Activated T-cell treated with anti-CD3 and anti-CD28 coated beads, Interleukin-2, amount 50 U/mL, for 24 hours (primary cell): ENCODE measurements around the gene TMEM175.
A peak's percentile ranks its signal among the peaks of the same experiment; 100 is the strongest.
"Not testable (repeated sequence)": the region's sequence is repeated elsewhere in the genome, so short reads cannot be mapped to it uniquely, and the experiment has no call there.

Source experiments
- DNase-seq: peaks from one replicate; pipeline ENCODE4 v3.0.0-alpha.2; 2020
- H3K27ac Mint-ChIP-seq: 2 replicates; pipeline ENCODE4 v1.8.0; 2020; ENCODE audit warnings: mild to moderate bottlenecking, mixed read lengths
- H3K27me3 Mint-ChIP-seq: 2 replicates; pipeline ENCODE4 v1.8.0; 2020; ENCODE audit warnings: mixed read lengths
- H3K36me3 Mint-ChIP-seq: 2 replicates; pipeline ENCODE4 v1.8.0; 2020; ENCODE audit warnings: low read depth, mixed read lengths
- H3K4me1 Mint-ChIP-seq: 2 replicates; pipeline ENCODE4 v1.8.0; 2020; ENCODE audit warnings: low read depth, mixed read lengths
- H3K4me3 Mint-ChIP-seq: 2 replicates; pipeline ENCODE4 v1.8.0; 2020; ENCODE audit warnings: mild to moderate bottlenecking, moderate library complexity, mixed read lengths
- H3K9me3 Mint-ChIP-seq: 2 replicates; pipeline ENCODE4 v1.8.0; 2020; ENCODE audit warnings: mixed read lengths

Gene TMEM175

DNA sequence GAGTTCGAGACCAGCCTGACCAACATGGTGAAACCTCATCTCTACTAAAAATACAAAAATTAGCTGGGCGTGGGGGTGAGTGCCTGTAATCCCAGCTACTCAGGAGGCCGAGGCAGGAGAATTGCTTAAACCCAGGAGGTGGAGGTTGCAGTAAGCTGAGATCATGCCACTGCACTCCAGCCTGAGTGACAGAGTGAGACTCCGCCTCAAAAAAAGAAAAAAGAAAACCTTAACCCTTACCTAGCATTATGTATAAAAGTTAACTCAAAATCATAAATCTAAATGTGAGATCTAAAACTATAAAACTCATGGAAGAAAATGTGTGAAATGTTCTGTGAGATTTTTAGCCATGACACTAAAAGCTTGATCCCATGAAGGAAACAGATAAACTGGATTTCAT, 7.2 kb downstream of the TMEM175 start:
- H3K4me3 Mint-ChIP-seq, H3K4me1 Mint-ChIP-seq, H3K9me3 Mint-ChIP-seq, H3K27ac Mint-ChIP-seq, H3K27me3 Mint-ChIP-seq, DNase-seq, H3K36me3 Mint-ChIP-seq: not testable (repeated sequence)

DNA sequence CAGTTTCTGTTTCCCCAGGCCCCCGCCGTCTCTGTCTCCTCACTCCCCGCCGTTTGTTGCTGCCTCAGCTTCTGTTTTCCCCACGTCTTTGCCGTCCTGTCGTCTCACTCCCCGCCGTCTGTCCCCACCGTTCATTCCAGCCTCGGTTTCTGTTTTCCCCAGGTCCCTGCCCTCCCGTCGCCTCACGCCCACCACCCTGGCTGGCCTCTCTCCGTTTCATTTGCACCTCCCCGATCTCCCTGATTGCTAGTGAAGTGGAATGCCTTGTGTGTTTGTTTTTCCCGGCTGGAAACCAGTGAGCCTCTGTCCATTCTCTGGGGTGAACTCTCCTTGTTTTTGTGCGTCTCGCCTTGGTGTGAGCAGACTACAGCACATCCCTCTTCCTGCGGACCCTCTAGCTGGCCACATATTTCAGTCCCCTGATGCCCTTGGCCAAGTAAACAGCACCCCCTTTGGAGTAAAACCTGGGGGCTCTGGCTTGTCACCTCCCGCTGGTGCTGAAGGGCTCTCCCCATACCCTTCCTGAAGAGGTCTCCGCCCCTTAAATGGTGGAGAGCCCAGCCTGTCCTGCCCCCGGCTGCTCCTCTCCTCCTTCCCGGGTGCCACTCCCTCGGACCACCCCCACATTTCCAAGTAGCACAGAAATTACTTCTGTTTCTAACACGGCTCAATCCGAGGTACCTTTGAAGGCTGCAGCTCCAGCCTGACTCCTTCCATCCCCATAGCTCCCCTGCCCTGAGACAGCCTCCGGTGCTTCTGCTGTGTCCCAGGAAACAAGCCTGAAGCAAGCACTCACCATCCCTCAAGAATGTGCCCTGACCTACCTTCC, 13.2 kb downstream of the TMEM175 start:
- Mint-ChIP-seq H3K4me1 (no peaks in the 10 kb centered on the region), H3K4me3 (no peak overlapping the region), H3K36me3 (peaks cover 5% of the 10 kb centered on the region), H3K9me3 (no peaks in the 10 kb centered on the region), H3K27ac (no peak overlapping the region), H3K27me3 (no peaks in the 10 kb centered on the region)
- DNase-seq = peak; percentile 14

DNA sequence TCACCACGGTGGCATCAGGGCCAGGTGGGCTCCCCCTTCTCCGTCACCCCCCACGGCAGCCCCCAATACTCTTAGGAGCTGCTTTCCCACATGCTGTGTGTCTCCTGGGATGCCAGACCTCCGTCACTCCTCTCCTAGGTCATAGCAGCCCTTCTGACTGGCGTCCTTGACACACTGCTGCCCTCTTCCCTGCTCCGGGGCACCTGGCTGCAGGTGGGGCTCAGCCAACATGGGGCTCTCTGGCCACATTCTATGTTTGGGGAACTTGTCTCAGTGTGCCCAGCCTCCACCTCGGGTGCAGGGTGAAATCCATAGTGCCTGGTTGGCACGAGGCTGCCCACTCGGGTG, 13.8 kb downstream of the TMEM175 start:
- Mint-ChIP-seq H3K27me3 (no peaks in the 10 kb centered on the region), H3K27ac (no peak overlapping the region), H3K9me3 (no peaks in the 10 kb centered on the region), H3K36me3 (peaks cover 5% of the 10 kb centered on the region), H3K4me3 (no peak overlapping the region), H3K4me1 (no peaks in the 10 kb centered on the region)
- DNase-seq = no peak

DNA sequence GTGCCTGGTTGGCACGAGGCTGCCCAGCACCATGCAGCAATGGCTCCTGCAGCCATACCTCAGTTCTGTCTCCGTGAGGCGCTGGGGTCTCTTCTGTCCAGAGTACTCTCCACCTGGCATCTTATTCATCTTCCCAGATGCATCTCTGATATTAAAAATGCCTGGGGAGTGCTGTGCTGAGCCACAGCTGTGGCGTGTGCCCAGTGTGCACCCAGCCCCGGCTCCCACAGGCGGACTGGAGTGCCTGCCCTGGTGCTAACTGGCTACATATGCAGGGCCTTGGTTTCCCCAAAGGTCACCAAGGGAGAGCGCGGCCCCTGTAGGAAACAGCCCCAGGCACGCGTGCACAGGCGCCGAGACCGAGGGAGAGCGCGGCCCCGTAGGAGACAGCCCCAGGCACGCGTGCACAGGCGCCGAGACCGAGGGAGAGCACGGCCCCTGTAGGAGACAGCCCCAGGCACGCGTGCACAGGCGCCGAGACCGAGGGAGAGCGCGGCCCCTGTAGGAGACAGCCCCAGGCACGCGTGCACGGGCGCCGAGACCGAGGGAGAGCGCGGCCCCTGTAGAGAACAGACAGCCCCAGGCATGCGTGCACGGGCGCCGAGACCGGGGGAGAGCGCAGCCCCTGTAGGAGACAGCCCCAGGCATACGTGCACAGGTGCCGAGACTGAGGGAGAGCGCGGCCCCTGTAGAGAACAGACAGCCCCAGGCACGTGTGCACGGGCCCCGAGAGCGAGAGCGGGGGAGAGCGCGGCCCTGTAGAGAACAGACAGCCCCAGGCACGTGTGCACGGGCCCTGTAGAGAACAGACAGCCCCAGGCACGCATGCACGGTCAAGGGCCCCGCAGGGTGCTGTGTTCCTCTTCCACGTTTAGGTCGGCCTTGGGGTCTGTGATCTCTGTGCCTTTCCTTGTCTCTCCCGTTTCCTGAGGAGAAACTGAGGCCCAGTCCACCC, 14.5 kb downstream of the TMEM175 start:
- Mint-ChIP-seq H3K9me3 (no peaks in the 10 kb centered on the region), H3K27me3 (no peaks in the 10 kb centered on the region), H3K27ac (no peak overlapping the region), H3K4me3 (no peak overlapping the region), H3K36me3 (peaks cover 5% of the 10 kb centered on the region), H3K4me1 (no peaks in the 10 kb centered on the region)
- peak; percentile 16 for DNase-seq

DNA sequence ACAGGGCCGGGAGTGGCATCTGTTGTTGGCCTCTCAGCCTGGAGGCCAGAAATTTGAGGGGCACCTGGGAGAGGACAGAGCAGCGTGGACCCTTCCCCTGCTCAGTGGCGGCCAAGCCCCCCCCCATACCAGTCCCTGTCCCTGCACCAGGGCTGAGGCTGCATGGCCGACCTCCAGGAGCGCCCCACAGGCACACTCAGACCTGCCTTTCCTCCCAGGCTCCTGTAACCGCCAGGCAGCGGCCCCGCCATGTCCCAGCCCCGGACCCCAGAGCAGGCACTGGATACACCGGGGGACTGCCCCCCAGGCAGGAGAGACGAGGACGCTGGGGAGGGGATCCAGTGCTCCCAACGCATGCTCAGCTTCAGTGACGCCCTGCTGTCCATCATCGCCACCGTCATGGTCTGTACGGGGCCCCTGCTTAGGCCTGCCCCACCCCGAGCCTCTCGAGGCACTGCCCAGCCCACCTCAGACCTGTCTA, 15.3 kb downstream of the TMEM175 start:
- DNase-seq = peak; percentile 16
- Mint-ChIP-seq H3K36me3 (peaks cover 9% of the 10 kb centered on the region), H3K9me3 (no peaks in the 10 kb centered on the region)

DNA sequence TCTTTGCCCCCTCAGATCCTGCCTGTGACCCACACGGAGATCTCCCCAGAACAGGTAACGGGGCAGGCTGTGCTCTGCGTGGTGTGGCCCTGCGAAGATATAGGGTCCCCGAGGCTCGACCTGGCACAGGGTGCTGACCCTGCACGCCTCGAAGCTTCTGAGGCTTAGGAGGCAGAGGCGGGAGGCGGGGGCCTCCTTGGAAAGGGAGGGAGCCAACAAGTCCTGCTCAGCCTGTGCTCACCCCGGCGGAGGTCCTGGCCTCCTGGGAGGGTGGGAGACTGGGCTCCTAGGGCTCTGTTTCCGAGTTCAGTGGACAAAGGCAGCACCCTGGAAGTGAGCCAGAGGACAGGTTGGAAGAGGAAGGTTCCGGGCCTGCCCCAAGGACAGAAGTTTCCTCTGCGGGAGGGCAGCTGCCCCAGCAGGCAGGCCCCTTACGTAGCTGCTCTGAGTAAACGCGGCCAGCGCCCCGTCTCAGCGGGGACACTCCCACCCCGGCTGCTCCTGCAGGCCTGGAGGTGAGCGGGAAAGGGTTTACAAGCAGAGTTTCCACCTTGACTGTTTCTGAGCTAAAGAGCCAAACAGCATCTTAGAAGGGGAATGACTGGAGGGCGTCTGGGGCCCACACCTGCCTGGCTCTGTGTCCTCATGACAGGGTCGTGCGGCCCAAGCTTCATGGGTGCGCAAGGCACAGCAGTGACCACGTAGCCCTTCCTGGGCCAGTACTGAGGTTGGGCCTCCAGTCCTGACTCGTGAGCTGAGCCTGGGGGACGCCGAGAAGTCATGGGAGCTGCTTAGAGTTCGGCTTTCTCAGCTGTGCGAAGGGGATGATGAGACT, 16.1 kb downstream of the TMEM175 start:
- no peaks in the 10 kb centered on the region for H3K4me1 Mint-ChIP-seq
- H3K36me3 Mint-ChIP-seq = peaks cover 9% of the 10 kb centered on the region
- no peaks in the 10 kb centered on the region for H3K27me3 Mint-ChIP-seq
- no peak overlapping the region for H3K4me3 Mint-ChIP-seq
- H3K9me3 Mint-ChIP-seq = no peaks in the 10 kb centered on the region
- H3K27ac Mint-ChIP-seq = no peak overlapping the region
- DNase-seq = peak; percentile 11

More for the DNA sequence above, 15.3 kb downstream of the TMEM175 start:
- no peaks in the 10 kb centered on the region for H3K27me3 Mint-ChIP-seq
- H3K27ac Mint-ChIP-seq = no peak overlapping the region
- no peaks in the 10 kb centered on the region for H3K4me1 Mint-ChIP-seq
- no peak overlapping the region for H3K4me3 Mint-ChIP-seq

DNA sequence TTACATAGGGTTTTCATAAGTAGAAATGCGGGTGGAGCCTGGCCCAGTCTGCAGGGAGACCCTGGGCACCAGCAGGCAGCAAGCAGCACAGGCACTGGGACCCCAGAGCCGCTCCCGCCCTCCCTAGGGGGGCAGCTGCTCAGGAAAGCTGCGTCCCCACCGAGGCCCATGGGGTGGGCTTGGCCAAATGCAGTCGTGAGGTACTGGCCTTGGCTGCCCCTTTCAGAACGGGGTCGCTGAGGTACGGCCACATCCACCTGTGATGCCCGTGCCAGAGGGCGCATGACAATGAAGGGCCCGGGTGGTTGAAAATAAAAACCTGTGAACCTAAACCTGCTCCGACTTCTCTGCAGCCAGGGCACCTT, 16.7 kb downstream of the TMEM175 start:
- Mint-ChIP-seq H3K27ac (no peak overlapping the region), H3K4me1 (no peaks in the 10 kb centered on the region), H3K27me3 (no peaks in the 10 kb centered on the region), H3K9me3 (no peaks in the 10 kb centered on the region), H3K36me3 (peaks cover 13% of the 10 kb centered on the region), H3K4me3 (no peak overlapping the region)
- DNase-seq = peak; percentile 19

DNA sequence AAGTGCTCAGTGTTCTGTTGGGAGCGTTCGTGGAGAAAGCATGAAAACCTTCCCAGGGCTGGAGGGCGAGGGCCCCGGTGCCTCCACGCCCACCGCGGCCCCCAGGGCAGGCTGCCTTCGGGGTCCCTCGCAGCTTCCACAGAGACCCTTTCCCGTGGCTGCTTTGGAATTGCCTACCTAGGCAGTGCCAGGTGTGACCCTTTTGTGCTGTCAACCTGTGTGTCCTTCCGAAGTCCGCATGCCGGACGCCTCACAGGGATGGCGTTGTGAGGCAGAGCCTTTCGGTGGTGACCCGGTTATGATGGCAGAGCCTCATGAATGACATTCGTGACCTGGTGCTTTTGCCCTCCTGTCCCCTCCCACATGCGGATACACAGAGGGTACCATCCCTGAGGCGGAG, 17.4 kb downstream of the TMEM175 start:
- Mint-ChIP-seq H3K9me3 (no peaks in the 10 kb centered on the region), H3K4me1 (no peaks in the 10 kb centered on the region), H3K27ac (no peak overlapping the region), H3K36me3 (peaks cover 19% of the 10 kb centered on the region), H3K4me3 (no peak overlapping the region), H3K27me3 (no peaks in the 10 kb centered on the region)
- DNase-seq = peak; percentile 6

DNA sequence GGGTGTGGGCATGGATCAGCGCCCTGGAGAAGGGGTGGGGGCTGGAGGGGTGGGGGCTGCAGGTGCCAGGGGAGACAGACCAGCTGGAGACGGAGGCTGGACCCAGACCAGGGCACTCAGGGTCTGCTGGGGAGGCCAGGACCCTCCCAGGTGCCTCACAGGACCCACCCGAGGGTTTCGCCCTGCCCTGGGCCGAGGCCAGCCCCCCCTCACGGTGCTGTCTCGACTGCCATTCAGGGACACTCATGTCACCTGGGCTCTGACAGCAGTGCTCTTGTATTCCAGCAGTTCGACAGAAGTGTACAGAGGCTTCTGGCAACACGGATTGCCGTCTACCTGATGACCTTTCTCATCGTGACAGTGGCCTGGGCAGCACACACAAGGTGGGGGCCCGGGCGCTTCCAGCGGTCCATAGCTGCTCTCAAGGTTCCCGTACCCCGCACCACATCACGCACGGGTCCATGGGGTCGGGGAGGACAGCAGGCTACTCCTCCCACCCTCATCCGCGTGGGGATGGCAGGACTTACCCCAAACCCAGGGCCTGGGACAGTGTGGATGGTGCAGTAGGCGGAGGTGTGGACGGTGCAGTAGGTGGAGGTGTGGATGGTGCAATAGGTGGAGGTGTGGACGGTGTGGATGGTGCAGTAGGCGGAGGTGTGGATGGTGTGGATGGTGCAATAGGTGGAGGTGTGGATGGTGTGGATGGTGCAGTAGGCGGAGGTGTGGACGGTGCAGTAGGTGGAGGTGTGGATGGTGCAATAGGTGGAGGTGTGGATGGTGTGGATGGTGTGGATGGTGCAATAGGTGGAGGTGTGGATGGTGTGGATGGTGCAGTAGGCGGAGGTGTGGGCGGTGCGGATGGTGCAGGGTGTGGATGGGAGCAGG, 18.1 kb downstream of the TMEM175 start:
- Mint-ChIP-seq H3K27me3 (no peaks in the 10 kb centered on the region), H3K27ac (no peak overlapping the region), H3K9me3 (no peaks in the 10 kb centered on the region), H3K36me3 (peaks cover 22% of the 10 kb centered on the region), H3K4me1 (no peaks in the 10 kb centered on the region), H3K4me3 (no peak overlapping the region)
- peak; percentile 23 for DNase-seq

DNA sequence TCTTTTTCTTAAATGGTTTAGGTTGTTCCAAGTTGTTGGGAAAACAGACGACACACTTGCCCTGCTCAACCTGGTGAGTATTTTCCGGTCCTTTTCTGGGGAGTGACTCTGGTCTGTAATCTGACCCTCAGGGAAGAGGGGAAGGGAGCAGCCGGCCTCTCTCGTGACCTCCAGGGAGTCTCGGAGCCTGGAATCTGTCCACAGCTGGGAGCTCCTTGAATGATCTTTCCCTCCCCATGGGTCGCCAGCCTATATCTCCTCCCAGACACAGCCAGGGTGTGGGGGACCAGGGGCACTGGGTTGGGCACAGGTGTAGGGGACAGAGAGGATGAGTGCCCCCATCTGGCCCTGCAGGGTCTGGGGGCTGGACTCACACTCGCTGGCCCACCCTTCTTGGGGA, 18.9 kb downstream of the TMEM175 start:
- peak; percentile 9 for DNase-seq
- no peaks in the 10 kb centered on the region for H3K4me1 Mint-ChIP-seq
- H3K4me3 Mint-ChIP-seq = no peak overlapping the region
- H3K27ac Mint-ChIP-seq = no peak overlapping the region
- H3K27me3 Mint-ChIP-seq = no peaks in the 10 kb centered on the region
- H3K9me3 Mint-ChIP-seq = no peaks in the 10 kb centered on the region
- peaks cover 22% of the 10 kb centered on the region for H3K36me3 Mint-ChIP-seq

DNA sequence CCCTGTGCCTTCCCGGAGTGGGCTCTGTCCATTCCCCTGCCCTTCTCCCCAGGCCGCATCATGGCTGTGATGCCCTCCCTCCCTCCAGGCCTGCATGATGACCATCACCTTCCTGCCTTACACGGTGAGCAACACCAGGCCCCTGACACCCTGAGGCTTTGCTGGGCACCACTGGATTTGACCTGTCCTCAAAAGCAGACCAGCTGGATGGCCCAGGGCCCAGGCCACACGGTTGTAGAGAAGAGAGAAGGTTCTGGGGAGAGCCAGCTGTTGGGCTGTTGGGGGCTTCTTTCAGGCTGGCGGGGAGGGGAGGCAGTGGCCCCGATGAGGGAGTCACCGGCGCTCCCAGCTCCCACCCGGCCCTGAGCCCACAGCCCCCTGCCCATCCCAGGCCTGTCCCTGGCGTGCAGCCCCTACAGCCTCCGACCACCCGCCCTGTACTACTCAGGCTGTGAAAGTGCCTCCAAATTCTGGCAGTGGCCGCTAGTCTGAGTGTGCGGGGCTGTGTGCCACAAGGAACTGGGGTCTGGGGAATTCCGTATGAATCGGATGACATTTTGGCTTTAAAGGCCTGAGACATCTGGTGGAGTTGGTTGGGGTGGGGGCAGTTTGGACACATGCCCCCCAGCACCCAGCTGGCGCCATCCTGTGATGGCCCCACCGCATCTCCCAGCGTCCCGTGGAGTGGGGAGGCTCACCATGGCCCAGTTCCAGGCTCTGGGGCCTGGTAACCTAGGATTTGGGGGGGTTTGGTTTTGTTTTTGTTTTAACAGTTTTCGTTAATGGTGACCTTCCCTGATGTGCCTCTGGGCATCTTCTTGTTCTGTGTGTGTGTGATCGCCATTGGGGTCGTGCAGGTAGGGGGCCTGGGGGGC, 19.6 kb downstream of the TMEM175 start:
- H3K27ac Mint-ChIP-seq = no peak overlapping the region
- DNase-seq = peak; percentile 16
- peaks cover 26% of the 10 kb centered on the region for H3K36me3 Mint-ChIP-seq
- no peak overlapping the region for H3K4me3 Mint-ChIP-seq
- H3K27me3 Mint-ChIP-seq = no peaks in the 10 kb centered on the region
- H3K9me3 Mint-ChIP-seq = no peaks in the 10 kb centered on the region
- H3K4me1 Mint-ChIP-seq = no peaks in the 10 kb centered on the region

DNA sequence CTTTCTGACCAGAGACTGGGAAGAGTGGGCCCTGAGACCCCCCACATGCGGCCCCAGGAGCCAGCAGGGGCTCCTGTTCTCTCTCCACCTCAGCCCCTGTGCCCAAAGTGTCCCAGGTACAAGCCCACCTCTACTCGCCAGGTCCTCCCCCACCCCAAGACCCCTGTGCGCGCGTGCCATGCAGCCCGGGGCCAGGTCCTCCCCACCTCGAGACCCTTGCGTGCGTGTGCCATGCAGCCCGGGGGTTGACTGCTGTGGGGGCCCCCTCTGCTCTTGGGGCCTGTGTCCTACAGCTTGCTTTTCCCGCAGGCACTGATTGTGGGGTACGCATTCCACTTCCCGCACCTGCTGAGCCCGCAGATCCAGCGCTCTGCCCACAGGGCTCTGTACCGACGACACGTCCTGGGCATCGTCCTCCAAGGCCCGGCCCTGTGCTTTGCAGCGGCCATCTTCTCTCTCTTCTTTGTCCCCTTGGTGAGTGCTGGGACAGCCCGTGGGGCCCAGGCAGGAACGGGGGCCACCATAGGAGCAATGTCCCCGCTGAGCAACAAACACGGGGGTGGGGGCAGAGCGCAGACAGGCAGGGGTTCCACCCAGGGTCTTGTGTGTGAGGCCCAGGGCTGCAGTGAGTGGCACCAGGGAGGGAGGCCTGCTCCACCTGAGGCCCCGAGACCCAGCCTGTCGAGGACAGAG, 20.8 kb downstream of the TMEM175 start:
- Mint-ChIP-seq H3K27me3 (no peaks in the 10 kb centered on the region), H3K36me3 (peaks cover 35% of the 10 kb centered on the region), H3K27ac (no peak overlapping the region), H3K4me1 (no peaks in the 10 kb centered on the region), H3K9me3 (no peaks in the 10 kb centered on the region), H3K4me3 (no peak overlapping the region)
- DNase-seq = peak; percentile 16
